ENCODE results near the gene ECHDC1.
A peak's percentile ranks its signal among the peaks of the same experiment; 100 is the strongest.

The ECHDC1 gene

DNA sequence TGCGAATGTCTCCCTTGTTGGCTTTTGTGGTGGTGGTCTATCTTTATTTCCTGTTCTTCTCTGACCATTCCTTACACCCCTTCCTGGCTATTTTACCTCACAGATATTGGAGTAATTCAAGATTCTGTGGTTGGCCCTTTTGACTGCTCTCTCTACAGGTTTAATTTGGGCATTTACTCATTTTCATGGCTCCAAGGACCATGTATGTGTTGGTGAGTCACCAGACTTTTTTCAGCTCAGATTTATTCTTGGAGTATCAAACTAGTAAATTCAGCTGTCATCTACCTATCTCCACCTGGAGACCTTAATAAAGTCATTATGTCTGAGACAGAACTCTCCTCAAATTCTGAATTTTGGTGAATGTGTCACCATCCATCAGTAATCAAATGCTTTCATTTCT lies 61.2 kb downstream of the ECHDC1 start:
- no peak overlapping the region for H3K27ac ChIP-seq (ENCODE audit: low read depth, low read length)
- no peaks in the 10 kb centered on the region for H3K27me3 ChIP-seq (ENCODE audit: insufficient read depth, low read length)
- H3K4me1 ChIP-seq (ENCODE audit: control insufficient read depth, insufficient read depth, low read length, unreplicated experiment) = no peaks in the 10 kb centered on the region
- no peak overlapping the region for H2AFZ ChIP-seq (ENCODE audit: low read length, unreplicated experiment)
- H3K4me3 ChIP-seq (ENCODE audit: low read depth, low read length) = no peak overlapping the region
- peaks cover 21% of the 10 kb centered on the region for H3K79me2 ChIP-seq (ENCODE audit: control insufficient read depth, insufficient read depth, low read length, unreplicated experiment)
- H3K36me3 ChIP-seq (ENCODE audit: insufficient read depth, low read length) = peaks cover 26% of the 10 kb centered on the region

GRCh38 chr6:127279815-127280214 lies 63.6 kb downstream of the ECHDC1 start:
- no peaks in the 10 kb centered on the region for H3K4me1 ChIP-seq (ENCODE audit: control insufficient read depth, insufficient read depth, low read length, unreplicated experiment)
- H2AFZ ChIP-seq (ENCODE audit: low read length, unreplicated experiment) = no peak overlapping the region
- no peak overlapping the region for H3K27ac ChIP-seq (ENCODE audit: low read depth, low read length)
- H3K79me2 ChIP-seq (ENCODE audit: control insufficient read depth, insufficient read depth, low read length, unreplicated experiment) = peaks cover 44% of the 10 kb centered on the region
- peaks cover 14% of the 10 kb centered on the region; the same call in 1 of the 2 replicates for H3K36me3 ChIP-seq (ENCODE audit: insufficient read depth, low read length)
- H3K27me3 ChIP-seq (ENCODE audit: insufficient read depth, low read length) = no peaks in the 10 kb centered on the region
- no peak overlapping the region for H3K4me3 ChIP-seq (ENCODE audit: low read depth, low read length)

GRCh38 chr6:127277878-127278843 lies 65.2 kb downstream of the ECHDC1 start:
- Histone ChIP-seq H3K4me3 (ENCODE audit: low read depth, low read length) (no peak overlapping the region), H3K27ac (ENCODE audit: low read depth, low read length) (no peak overlapping the region), H3K27me3 (ENCODE audit: insufficient read depth, low read length) (no peaks in the 10 kb centered on the region), H3K36me3 (ENCODE audit: insufficient read depth, low read length) (peaks cover 14% of the 10 kb centered on the region; the same call in 1 of the 2 replicates), H3K79me2 (ENCODE audit: control insufficient read depth, insufficient read depth, low read length, unreplicated experiment) (peaks cover 59% of the 10 kb centered on the region), H3K4me1 (ENCODE audit: control insufficient read depth, insufficient read depth, low read length, unreplicated experiment) (no peaks in the 10 kb centered on the region), H2AFZ (ENCODE audit: low read length, unreplicated experiment) (no peak overlapping the region)

GRCh38 chr6:127276331-127276730 lies 67.1 kb downstream of the ECHDC1 start:
- Histone ChIP-seq H3K79me2 (ENCODE audit: control insufficient read depth, insufficient read depth, low read length, unreplicated experiment) (peaks cover 76% of the 10 kb centered on the region), H3K4me1 (ENCODE audit: control insufficient read depth, insufficient read depth, low read length, unreplicated experiment) (no peaks in the 10 kb centered on the region), H2AFZ (ENCODE audit: low read length, unreplicated experiment) (no peak overlapping the region)

GRCh38 chr6:127273499-127273898 lies 69.9 kb downstream of the ECHDC1 start:
- no peak overlapping the region for H3K4me3 ChIP-seq (ENCODE audit: low read depth, low read length)
- H3K4me1 ChIP-seq (ENCODE audit: control insufficient read depth, insufficient read depth, low read length, unreplicated experiment) = peaks cover 13% of the 10 kb centered on the region
- no peaks in the 10 kb centered on the region for H3K27me3 ChIP-seq (ENCODE audit: insufficient read depth, low read length)
- no peak overlapping the region for H3K27ac ChIP-seq (ENCODE audit: low read depth, low read length)
- H3K79me2 ChIP-seq (ENCODE audit: control insufficient read depth, insufficient read depth, low read length, unreplicated experiment) = peaks cover 90% of the 10 kb centered on the region
- H3K36me3 ChIP-seq (ENCODE audit: insufficient read depth, low read length) = no peaks in the 10 kb centered on the region
- H2AFZ ChIP-seq (ENCODE audit: low read length, unreplicated experiment) = no peak overlapping the region

More at GRCh38 chr6:127276331-127276730, 67.1 kb downstream of the ECHDC1 start:
- Histone ChIP-seq H3K36me3 (ENCODE audit: insufficient read depth, low read length) (peaks cover 4% of the 10 kb centered on the region; the same call in 1 of the 2 replicates), H3K4me3 (ENCODE audit: low read depth, low read length) (no peak overlapping the region), H3K27me3 (ENCODE audit: insufficient read depth, low read length) (no peaks in the 10 kb centered on the region), H3K27ac (ENCODE audit: low read depth, low read length) (no peak overlapping the region)

DNA sequence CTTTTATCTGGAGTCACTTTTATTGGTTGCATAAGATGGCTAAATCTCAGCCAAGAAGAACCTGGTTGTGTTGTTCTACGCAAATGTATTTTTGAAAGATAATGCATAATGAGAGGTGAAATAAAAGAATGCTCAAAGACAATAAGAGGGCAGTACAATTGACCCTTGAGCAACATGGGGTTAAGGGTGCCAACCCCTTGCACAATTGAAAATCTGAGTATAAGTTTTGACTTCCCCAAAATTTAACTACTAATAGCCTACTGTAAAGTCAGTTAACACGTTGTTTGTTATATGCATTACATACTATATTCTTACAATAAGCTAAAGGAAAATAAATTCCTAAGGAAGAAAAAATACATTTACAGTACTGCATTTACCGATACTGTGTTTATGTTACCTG lies 70.8 kb downstream of the ECHDC1 start:
- Histone ChIP-seq H2AFZ (ENCODE audit: low read length, unreplicated experiment) (no peak overlapping the region), H3K4me1 (ENCODE audit: control insufficient read depth, insufficient read depth, low read length, unreplicated experiment) (peaks cover 13% of the 10 kb centered on the region), H3K27me3 (ENCODE audit: insufficient read depth, low read length) (no peaks in the 10 kb centered on the region), H3K79me2 (ENCODE audit: control insufficient read depth, insufficient read depth, low read length, unreplicated experiment) (peaks cover 94% of the 10 kb centered on the region), H3K27ac (ENCODE audit: low read depth, low read length) (no peak overlapping the region), H3K4me3 (ENCODE audit: low read depth, low read length) (no peak overlapping the region), H3K36me3 (ENCODE audit: insufficient read depth, low read length) (no peaks in the 10 kb centered on the region)

DNA sequence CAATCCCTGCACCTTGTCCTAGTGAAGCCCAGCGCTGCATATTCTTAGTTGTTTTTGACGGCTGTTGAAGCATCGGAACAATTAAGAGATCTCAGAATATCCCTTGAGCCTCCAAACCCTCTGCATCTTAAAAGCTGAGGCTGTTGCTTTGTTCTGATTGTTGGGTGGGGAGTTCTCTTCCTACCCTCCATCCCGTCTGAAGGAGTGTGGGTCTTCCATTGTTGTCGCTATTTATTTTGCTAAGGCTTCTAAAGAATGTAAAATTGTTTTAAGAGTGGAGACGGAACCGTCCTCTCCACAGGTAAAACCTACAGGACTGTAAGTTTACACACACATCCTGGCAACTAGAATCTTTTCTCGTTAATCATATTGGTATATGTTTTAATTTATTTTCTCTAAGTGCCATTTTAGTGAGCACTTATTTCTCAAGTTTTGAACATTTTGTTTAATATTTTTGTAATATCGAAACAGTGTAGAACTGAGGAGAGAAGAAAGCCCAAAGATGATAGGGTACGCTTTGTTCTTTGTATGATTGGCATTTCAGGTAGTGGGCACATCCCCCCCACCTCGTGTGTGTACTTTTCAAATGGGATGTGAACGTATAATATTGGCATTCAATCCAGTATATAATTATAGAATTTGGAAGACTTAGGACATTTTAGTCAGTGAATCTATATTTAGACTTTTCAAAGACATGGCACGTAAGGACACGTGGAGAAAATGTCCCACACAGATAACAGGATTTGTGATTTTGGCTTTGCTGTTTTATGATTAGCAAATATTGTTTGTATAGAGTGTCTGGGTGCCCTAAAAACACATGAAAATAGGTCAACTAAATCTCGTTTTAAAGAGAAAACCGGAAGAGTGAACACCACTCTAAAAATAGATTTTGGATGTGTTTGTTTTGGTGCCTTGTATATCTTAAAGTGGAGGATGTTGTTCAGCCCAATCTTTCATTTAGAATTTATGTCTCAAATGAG lies 75.5 kb downstream of the ECHDC1 start:
- Histone ChIP-seq H3K79me2 (ENCODE audit: control insufficient read depth, insufficient read depth, low read length, unreplicated experiment) (peaks cover 58% of the 10 kb centered on the region), H3K36me3 (ENCODE audit: insufficient read depth, low read length) (no peaks in the 10 kb centered on the region), H3K27ac (ENCODE audit: low read depth, low read length) (peak overlapping the region; percentile 82), H2AFZ (ENCODE audit: low read length, unreplicated experiment) (peak overlapping the region; percentile 69), H3K4me3 (ENCODE audit: low read depth, low read length) (peak overlapping the region; percentile 98), H3K27me3 (ENCODE audit: insufficient read depth, low read length) (no peaks in the 10 kb centered on the region), H3K4me1 (ENCODE audit: control insufficient read depth, insufficient read depth, low read length, unreplicated experiment) (peaks cover 13% of the 10 kb centered on the region)

- Histone ChIP-seq H2AFZ (ENCODE audit: low read length, unreplicated experiment) (peak overlapping the region; percentile 86), H3K27me3 (ENCODE audit: insufficient read depth, low read length) (no peaks in the 10 kb centered on the region), H3K36me3 (ENCODE audit: insufficient read depth, low read length) (no peaks in the 10 kb centered on the region), H3K27ac (ENCODE audit: low read depth, low read length) (peak overlapping the region; percentile 82), H3K4me3 (ENCODE audit: low read depth, low read length) (peak overlapping the region; percentile 98), H3K79me2 (ENCODE audit: control insufficient read depth, insufficient read depth, low read length, unreplicated experiment) (peaks cover 49% of the 10 kb centered on the region), H3K4me1 (ENCODE audit: control insufficient read depth, insufficient read depth, low read length, unreplicated experiment) (peaks cover 13% of the 10 kb centered on the region)
Observed at GRCh38 chr6:127266892-127267645, 76.3 kb downstream of the ECHDC1 start.

DNA sequence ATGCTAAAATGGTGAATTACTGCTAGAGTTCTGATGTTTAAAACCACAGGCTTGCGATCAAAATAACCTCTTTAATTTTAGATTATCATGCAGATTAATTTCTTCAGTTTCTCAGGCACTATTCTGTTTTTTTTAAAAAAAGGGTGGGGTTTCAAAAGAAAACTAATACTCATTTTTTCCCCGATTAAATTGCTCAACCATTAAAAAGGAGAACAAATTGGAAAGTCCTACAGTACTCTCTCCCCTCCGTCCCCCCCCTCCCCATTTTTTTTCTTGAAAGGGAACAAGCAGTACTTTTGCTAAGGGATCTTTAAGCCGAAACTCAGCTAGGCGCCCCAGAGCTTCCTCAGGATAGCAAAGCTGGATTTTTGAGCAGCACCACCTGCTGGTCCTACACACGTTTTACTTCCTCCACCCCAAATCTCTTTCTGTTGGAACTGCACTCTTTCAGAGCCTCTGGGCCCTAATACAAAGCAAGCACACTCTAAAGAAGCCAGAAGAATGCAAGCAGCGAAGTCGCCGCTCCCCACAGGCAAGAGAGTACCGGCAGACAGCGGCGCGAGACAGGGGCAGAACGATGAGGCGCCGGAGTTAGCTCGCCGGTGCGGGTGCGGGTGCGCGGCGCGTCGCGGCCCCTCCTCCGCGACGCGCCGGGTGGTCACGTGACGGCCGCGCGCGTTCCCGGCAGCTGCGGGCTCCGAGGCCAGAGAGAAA lies 77.1 kb downstream of the ECHDC1 start, which contains the start of gene RNF146:
Gene RNF146 (plus strand): TSS at position 687 of the 714 bp plus-strand sequence. CDS start 13,475 bp downstream, outside the sequence.
- peaks cover 43% of the 10 kb centered on the region for H3K79me2 ChIP-seq (ENCODE audit: control insufficient read depth, insufficient read depth, low read length, unreplicated experiment)
- peak within 1 kb of the TSS; percentile 86 for H2AFZ ChIP-seq (ENCODE audit: low read length, unreplicated experiment)
- peaks cover 13% of the 10 kb centered on the region for H3K4me1 ChIP-seq (ENCODE audit: control insufficient read depth, insufficient read depth, low read length, unreplicated experiment)
- peak within 1 kb of the TSS; percentile 98 for H3K4me3 ChIP-seq (ENCODE audit: low read depth, low read length)
- H3K27me3 ChIP-seq (ENCODE audit: insufficient read depth, low read length) = no peaks in the 10 kb centered on the region
- peak within 1 kb of the TSS; percentile 82 for H3K27ac ChIP-seq (ENCODE audit: low read depth, low read length)
- H3K36me3 ChIP-seq (ENCODE audit: insufficient read depth, low read length) = no peaks in the 10 kb centered on the region

Measured in ACC112 (cell line).